ENCODE results near the gene TTLL8.

DNA sequence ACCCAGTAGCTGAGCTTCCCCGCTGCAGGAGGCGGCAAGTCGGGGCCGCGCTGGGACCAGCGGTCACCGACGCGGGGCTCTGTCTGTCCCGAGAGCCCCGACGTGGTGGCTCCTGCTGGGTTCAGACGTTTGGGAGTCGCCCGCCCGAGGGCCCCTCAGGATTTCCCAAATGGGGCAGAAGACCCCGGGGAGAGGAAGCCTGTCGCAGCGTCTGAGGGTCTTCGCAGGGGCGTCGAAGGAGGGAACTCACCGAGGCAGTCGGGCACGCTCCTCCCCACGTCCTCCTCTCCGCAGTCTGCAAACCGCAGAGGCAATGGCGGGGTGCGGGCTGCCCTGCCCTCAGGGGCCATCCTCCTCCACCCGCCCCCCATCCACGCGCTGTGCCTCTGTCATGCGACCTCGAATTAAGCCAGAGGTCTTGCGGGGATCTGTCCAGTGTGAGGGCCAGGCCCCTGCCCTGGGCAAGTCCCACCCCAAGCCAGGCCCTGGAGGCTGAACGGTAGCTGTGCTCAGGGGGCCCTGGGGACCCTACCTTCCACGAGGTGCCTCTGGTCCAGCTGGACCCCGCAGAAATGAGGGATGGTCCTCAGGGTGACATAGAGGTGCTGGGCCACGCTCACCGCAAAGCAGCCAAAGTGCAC is 58.0 kb downstream of the TTLL8 start:
- TF ChIP-seq CTCF (conservative IDR thresholded peaks at IDR 0.05; ENCODE audit: low read depth, low read length): no peak
- TF ChIP-seq EZH2 (IDR thresholded peaks at IDR 0.05; ENCODE audit: low read length, unreplicated experiment): no peak
- TF ChIP-seq EZH2phosphoT487 (IDR thresholded peaks at IDR 0.05; ENCODE audit: borderline replicate concordance, low read length): no peak

Data from PC-3 (cell line).